GM12864 (cell line): ENCODE results near the gene NRG2.

Source experiments
- DNase-seq: peaks from one replicate; pipeline ENCODE4 v3.0.0-alpha.2; 2011; ENCODE audit warnings: low read depth
- H3K4me3 ChIP-seq: 2 replicates; pipeline ENCODE4 v1.5.1; 2011; ENCODE audit warnings: mild to moderate bottlenecking, low read depth, low read length, control low read depth
- CTCF ChIP-seq: IDR thresholded peaks from 2 replicates; pipeline ENCODE4 v1.5.1; 2011; ENCODE audit warnings: low read depth, mild to moderate bottlenecking, moderate library complexity, low read length, control low read depth, inconsistent platforms; ENCODE audit errors: missing control alignments

The NRG2 gene

GRCh38 chr5:140054086-140054689 is 11.1 kb upstream of the NRG2 start:
- TF ChIP-seq CTCF, result no peak
- DNase-seq, result no peak

GRCh38 chr5:140051950-140052349 is 8.9 kb upstream of the NRG2 start:
- DNase-seq, result no peak
- no peak for TF ChIP-seq CTCF
- no peak overlapping the region for H3K4me3 ChIP-seq

More at GRCh38 chr5:140054086-140054689, 11.1 kb upstream of the NRG2 start:
- H3K4me3 ChIP-seq, result no peak overlapping the region

GRCh38 chr5:140049713-140050112 is 6.6 kb upstream of the NRG2 start:
- no peak for TF ChIP-seq CTCF
- H3K4me3 ChIP-seq, result no peak overlapping the region
- no peak for DNase-seq

- no peak overlapping the region for H3K4me3 ChIP-seq
- TF ChIP-seq CTCF, result no peak
- no peak for DNase-seq
Observed at GRCh38 chr5:140049205-140049604, 6.1 kb upstream of the NRG2 start.

GRCh38 chr5:140044041-140044440 is 942 bp upstream of the NRG2 start:
- DNase-seq, result no peak
- no peak for TF ChIP-seq CTCF
- no peak overlapping the region; the same call in 1 of the 2 replicates for H3K4me3 ChIP-seq

GRCh38 chr5:140043508-140043872 is 391 bp upstream of the NRG2 start:
- TF ChIP-seq CTCF, result no peak
- H3K4me3 ChIP-seq, result peak overlapping the region; percentile 76
- no peak for DNase-seq

GRCh38 chr5:140042393-140042642 is 781 bp downstream of the NRG2 start:
- no peak for TF ChIP-seq CTCF
- peak overlapping the region; percentile 76 for H3K4me3 ChIP-seq
- DNase-seq, result no peak
